Smooth muscle cell (in vitro differentiated cells): ENCODE measurements around the gene MPPED2. TPM values are rescaled to one million over a fixed set of nuclear protein-coding genes. Genes with fewer than 3 reads are reported as not detected.

Experiments used
- DNase-seq: peaks from one replicate; lab custom pipeline; 2025; ENCODE audit not compliant: unreplicated experiment; lab: John Stamatoyannopoulos, UW
- H2AFZ ChIP-seq: fragments of 200-600 bp; sonication (generic); 2 replicates; pipeline ENCODE4 v1.6.0; 2016; ENCODE audit warnings: antibody characterized with exemption, low read depth, mild to moderate bottlenecking
- H3F3A ChIP-seq: fragments of 200-600 bp; sonication (generic); 2 replicates; pipeline ENCODE4 v1.6.0; 2017; ENCODE audit warnings: antibody characterized with exemption, low read depth
- H3K27ac ChIP-seq: fragments of 200-600 bp; sonication (generic); 2 replicates; pipeline ENCODE4 v1.5.1; 2016; ENCODE audit warnings: low read depth, mild to moderate bottlenecking
- H3K27me3 ChIP-seq: fragments of 200-600 bp; sonication (generic); 2 replicates; pipeline ENCODE4 v1.6.1; 2016; ENCODE audit warnings: low read depth, mild to moderate bottlenecking
- H3K36me3 ChIP-seq: fragments of 200-600 bp; sonication (generic); 2 replicates; pipeline ENCODE4 v1.5.1; 2016; ENCODE audit warnings: low read depth
- H3K4me1 ChIP-seq: fragments of 200-600 bp; sonication (generic); 2 replicates; pipeline ENCODE4 v1.5.1; 2016; ENCODE audit warnings: low read depth
- H3K4me2 ChIP-seq: fragments of 200-600 bp; sonication (generic); 2 replicates; pipeline ENCODE4 v1.6.0; 2016; ENCODE audit warnings: mild to moderate bottlenecking
- H3K4me3 ChIP-seq: fragments of 200-600 bp; sonication (generic); 2 replicates; pipeline ENCODE4 v1.5.1; 2016; ENCODE audit warnings: mild to moderate bottlenecking
- H3K79me2 ChIP-seq: fragments of 200-600 bp; sonication (generic); 2 replicates; pipeline ENCODE4 v1.6.0; 2016; ENCODE audit warnings: low read depth, mild to moderate bottlenecking
- H3K9ac ChIP-seq: fragments of 200-600 bp; sonication (generic); 2 replicates; pipeline ENCODE4 v1.6.0; 2016; ENCODE audit warnings: low read depth
- H3K9me3 ChIP-seq: fragments of 200-600 bp; sonication (generic); replicated peaks from 2 replicates; pipeline ENCODE4 v1.5.1; 2016; ENCODE audit warnings: low read depth
- H4K20me1 ChIP-seq: fragments of 200-600 bp; sonication (generic); 2 replicates; pipeline ENCODE4 v1.6.0; 2016; ENCODE audit warnings: low read depth
- CTCF ChIP-seq: fragments of 200-600 bp; sonication (generic); IDR thresholded peaks from 2 replicates; pipeline ENCODE4 v1.5.1; 2017; ENCODE audit warnings: borderline replicate concordance, mild to moderate bottlenecking, antibody characterized with exemption; ENCODE audit not compliant: insufficient read depth, poor library complexity, severe bottlenecking
- WGBS: methylation state at CpG from one replicate; pipeline ENCODE4 v1.1.7; 2016; ENCODE audit warnings: low lambda C conversion rate; 5-methylcytosine and 5-hydroxymethylcytosine counted together
- polyA plus RNA-seq: library from polyadenylated mRNA; unstranded; fragments of >200 nt; fragmentation: Nextera tagmentation; extraction: Ambion mirVana; gene quantifications from 2 replicates; pipeline ENCODE4 v1.2.1, GENCODE V29; 2016
- total RNA-seq: library from RNA; depleted of rRNA; stranded (reverse); fragments of >200 nt; gene quantifications from 2 replicates; pipeline ENCODE4 v1.2.3, GENCODE V29; 2014

Gene MPPED2
- total and polyA plus RNA-seq, 2 experiments from 2014 or later, result 0.82 to 1.4 TPM

DNA sequence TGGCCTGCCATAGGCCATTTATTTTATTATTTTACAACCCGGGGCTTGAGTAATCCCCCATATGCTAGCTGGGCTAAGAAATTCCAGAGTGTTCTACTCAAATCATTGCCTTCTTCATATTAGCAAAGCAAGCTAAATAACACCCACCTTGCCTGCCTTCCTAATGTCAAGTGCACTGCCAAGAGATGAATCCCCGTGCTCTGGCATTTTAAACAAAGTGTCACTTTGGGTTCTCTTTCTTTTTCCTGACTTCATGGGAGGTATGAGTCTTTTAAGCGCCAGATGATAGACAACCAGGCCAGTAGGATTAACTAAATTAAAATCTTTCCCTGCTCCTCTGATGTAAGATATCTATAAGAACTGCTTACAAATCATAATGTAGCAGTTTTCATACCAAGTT lies 4.5 kb downstream of the MPPED2 start:
- H3K4me1 ChIP-seq, result no peaks in the 10 kb centered on the region
- H3K4me3 ChIP-seq, result no peak overlapping the region
- H4K20me1 ChIP-seq, result no peaks in the 10 kb centered on the region
- H3K27me3 ChIP-seq, result peaks cover 32% of the 10 kb centered on the region
- no peaks in the 10 kb centered on the region for H3K36me3 ChIP-seq
- no peak for DNase-seq
- no peak overlapping the region for H2AFZ ChIP-seq
- H3K79me2 ChIP-seq, result no peaks in the 10 kb centered on the region
- no peak overlapping the region for H3K9ac ChIP-seq
- TF ChIP-seq CTCF, result no peak
- H3K27ac ChIP-seq, result no peak overlapping the region
- no peaks in the 10 kb centered on the region for H3F3A ChIP-seq
- 82% methylated on average over 3 of the region's 3 CpGs for WGBS
- H3K4me2 ChIP-seq, result no peak overlapping the region
- H3K9me3 ChIP-seq, result no peaks in the 10 kb centered on the region

DNA sequence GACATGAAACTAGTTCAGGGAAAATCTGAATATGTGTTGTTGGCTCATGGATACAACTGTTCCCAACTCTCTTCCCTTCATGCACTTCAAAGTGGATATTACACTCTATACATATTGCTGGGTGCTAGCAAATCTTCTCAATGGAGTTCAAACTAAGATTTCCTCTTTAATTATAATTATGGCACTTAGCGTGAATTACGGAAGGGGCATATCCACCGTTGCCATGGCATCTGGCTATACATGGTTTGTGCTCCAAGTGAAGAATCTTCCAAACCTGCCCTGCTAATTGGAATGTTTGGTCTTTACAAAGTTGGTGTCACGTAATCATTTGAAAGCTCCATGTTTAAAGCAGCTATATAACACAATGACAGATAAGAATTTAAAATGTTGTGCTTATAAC lies 5.6 kb downstream of the MPPED2 start:
- Histone ChIP-seq H3K27me3 (peaks cover 32% of the 10 kb centered on the region), H3K4me3 (no peak overlapping the region), H3K4me2 (no peak overlapping the region), H3K9me3 (no peaks in the 10 kb centered on the region), H3K36me3 (no peaks in the 10 kb centered on the region), H3K9ac (no peak overlapping the region), H2AFZ (no peak overlapping the region), H4K20me1 (no peaks in the 10 kb centered on the region), H3K4me1 (no peaks in the 10 kb centered on the region), H3F3A (no peaks in the 10 kb centered on the region), H3K79me2 (no peaks in the 10 kb centered on the region), H3K27ac (no peak overlapping the region)
- WGBS, result 90% methylated on average over 4 of the region's 4 CpGs
- TF ChIP-seq CTCF, result no peak
- DNase-seq, result no peak

DNA sequence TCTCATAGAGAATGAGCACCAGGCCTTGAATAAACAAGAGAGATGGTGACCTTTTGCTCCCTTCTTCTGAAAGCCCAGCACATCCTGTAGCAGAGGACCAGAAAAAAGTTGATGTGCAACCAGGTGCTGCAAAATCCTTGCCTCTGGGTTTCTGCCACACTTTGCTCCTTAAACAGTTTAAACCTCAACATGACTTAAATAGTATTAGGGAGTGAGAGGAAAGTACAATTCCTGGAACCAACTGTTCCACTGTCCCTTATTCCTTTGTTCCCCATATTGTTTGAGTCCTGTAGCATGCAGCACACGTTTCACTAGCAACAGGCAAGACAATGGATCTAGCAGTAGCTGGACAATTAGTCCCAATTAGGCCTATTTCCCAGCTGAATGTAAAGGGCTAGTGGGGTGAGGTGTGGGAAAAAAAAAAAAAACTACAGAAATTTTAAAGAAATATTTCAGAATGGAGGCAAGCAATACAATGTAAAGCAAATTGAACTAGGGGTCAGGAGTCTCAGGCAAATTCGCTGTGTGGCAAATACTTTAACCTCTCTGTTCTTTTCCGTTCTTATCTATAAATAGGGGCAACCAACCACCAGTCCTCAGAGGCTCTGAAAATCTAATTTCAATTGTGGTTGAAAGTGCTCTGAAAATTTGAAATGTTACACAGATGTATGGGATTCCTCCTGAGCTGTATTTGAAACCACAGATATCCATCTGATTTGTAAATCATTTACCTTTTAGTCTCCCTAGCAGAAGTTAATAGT lies 6.6 kb downstream of the MPPED2 start:
- Histone ChIP-seq H3K9ac (no peak overlapping the region), H3K27me3 (peaks cover 26% of the 10 kb centered on the region), H3K36me3 (no peaks in the 10 kb centered on the region), H3F3A (no peaks in the 10 kb centered on the region), H2AFZ (no peak overlapping the region), H3K27ac (no peak overlapping the region), H3K9me3 (no peaks in the 10 kb centered on the region), H3K4me2 (no peak overlapping the region), H3K4me3 (no peak overlapping the region), H3K79me2 (no peaks in the 10 kb centered on the region), H3K4me1 (no peaks in the 10 kb centered on the region), H4K20me1 (no peaks in the 10 kb centered on the region)
- no peak for DNase-seq
- 92% methylated on average over 3 of the region's 3 CpGs for WGBS
- TF ChIP-seq CTCF, result no peak

DNA sequence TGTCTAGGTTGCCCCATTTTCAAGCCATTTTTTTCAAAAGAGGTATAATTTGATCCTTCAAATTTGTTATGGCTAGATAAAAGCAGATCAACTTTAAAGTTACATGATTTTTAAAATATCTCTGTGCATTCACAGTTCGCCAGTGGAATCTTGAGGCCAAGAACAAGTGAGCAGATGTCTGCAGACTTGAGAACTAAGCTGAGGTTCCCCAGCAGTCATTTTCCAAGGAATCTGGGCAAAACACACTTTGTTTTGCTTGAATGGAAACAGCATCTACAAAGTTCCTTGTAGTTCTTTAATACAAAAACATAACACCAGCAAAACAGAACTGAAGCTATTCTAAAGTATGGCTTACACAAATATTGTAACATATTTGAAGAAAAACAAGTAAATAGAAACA lies 7.7 kb downstream of the MPPED2 start:
- no peak for TF ChIP-seq CTCF
- Histone ChIP-seq H3K4me1 (no peaks in the 10 kb centered on the region), H3K79me2 (no peaks in the 10 kb centered on the region), H3K27ac (no peak overlapping the region), H3K27me3 (peaks cover 14% of the 10 kb centered on the region), H3K9me3 (no peaks in the 10 kb centered on the region), H3K9ac (no peak overlapping the region), H3K36me3 (no peaks in the 10 kb centered on the region), H4K20me1 (no peaks in the 10 kb centered on the region), H3F3A (no peaks in the 10 kb centered on the region), H3K4me2 (no peak overlapping the region), H2AFZ (no peak overlapping the region), H3K4me3 (no peak overlapping the region)
- DNase-seq, result no peak
- WGBS, result 100% methylated on average over 1 of the region's 1 CpG
